Kidney epithelial cell (primary cell): ENCODE measurements around the gene IBTK. TPM values are rescaled to one million over a fixed set of nuclear protein-coding genes. Genes with fewer than 3 reads are reported as not detected.
"Not testable (repeated sequence)": the region's sequence is repeated elsewhere in the genome, so short reads cannot be mapped to it uniquely, and the experiment has no call there.

Source experiments
- DNase-seq: peaks from one replicate; pipeline ENCODE4 v3.0.0-alpha.2; 2010; ENCODE audit warnings: low read depth
- H3K27me3 ChIP-seq: 2 replicates; pipeline ENCODE4 v1.6.0; 2011; ENCODE audit warnings: low read length; ENCODE audit not compliant: control insufficient read depth, insufficient read depth
- H3K36me3 ChIP-seq: 2 replicates; pipeline ENCODE4 v1.5.1; 2011; ENCODE audit warnings: low read length; ENCODE audit not compliant: control insufficient read depth, insufficient read depth
- H3K4me3 ChIP-seq: 2 replicates; pipeline ENCODE4 v1.5.1; 2011; ENCODE audit warnings: low read depth, mild to moderate bottlenecking, control low read depth, low read length
- total RNA-seq: library from RNA; depleted of rRNA; stranded (reverse); fragments of >200 nt; gene quantifications from 2 replicates; pipeline ENCODE4 v1.2.3, GENCODE V29; 2015
- TF ChIP-seq, protein P1 (sequence below): IDR thresholded peaks from 2 replicates; pipeline ENCODE4 v1.5.1; 2011; ENCODE audit warnings: mild to moderate bottlenecking, moderate library complexity, low read length, control low read depth, inconsistent platforms; ENCODE audit not compliant: insufficient read depth, poor library complexity, severe bottlenecking

IBTK gene
- total RNA-seq, 1 donor from 2014 or later, result 42.6 TPM

DNA sequence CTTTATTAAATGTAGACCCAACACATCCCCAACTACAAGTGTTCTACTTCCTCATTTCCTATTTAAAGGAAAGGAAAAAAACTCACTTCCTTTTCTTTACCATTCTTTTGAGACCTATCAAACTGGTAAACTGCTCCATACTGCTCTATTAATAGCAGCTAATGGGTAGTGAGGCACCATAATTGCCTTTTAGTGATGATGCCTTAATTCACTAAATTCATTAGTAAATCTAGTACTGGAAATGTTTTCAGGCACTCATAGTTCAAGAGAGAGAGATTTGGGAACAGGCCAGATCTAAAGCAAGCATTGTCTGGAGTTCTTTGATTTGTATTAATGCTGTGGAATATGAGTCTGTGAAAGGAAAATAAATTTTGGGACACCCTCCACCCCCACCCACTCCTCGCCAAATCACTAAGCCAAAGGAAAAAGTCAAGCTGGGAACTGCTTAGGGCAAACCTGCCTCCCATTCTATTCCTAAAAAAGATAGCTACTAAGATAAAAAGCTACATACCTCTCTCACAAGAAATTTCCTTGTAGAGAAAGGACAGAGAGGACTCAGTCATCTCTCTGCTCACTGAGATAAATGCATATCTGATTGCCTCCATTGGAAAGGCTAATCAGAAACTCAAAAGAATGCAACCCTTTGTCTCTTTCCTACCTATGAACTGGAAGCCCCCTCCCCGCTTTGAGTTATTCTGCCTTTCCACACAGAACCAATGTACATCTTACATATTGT, 13.6 kb upstream of the IBTK start:
- DNase-seq, result no peak
- TF ChIP-seq, protein P1, sequence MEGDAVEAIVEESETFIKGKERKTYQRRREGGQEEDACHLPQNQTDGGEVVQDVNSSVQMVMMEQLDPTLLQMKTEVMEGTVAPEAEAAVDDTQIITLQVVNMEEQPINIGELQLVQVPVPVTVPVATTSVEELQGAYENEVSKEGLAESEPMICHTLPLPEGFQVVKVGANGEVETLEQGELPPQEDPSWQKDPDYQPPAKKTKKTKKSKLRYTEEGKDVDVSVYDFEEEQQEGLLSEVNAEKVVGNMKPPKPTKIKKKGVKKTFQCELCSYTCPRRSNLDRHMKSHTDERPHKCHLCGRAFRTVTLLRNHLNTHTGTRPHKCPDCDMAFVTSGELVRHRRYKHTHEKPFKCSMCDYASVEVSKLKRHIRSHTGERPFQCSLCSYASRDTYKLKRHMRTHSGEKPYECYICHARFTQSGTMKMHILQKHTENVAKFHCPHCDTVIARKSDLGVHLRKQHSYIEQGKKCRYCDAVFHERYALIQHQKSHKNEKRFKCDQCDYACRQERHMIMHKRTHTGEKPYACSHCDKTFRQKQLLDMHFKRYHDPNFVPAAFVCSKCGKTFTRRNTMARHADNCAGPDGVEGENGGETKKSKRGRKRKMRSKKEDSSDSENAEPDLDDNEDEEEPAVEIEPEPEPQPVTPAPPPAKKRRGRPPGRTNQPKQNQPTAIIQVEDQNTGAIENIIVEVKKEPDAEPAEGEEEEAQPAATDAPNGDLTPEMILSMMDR, result no peak
- Histone ChIP-seq H3K4me3 (no peak overlapping the region), H3K27me3 (no peaks in the 10 kb centered on the region), H3K36me3 (no peaks in the 10 kb centered on the region)

DNA sequence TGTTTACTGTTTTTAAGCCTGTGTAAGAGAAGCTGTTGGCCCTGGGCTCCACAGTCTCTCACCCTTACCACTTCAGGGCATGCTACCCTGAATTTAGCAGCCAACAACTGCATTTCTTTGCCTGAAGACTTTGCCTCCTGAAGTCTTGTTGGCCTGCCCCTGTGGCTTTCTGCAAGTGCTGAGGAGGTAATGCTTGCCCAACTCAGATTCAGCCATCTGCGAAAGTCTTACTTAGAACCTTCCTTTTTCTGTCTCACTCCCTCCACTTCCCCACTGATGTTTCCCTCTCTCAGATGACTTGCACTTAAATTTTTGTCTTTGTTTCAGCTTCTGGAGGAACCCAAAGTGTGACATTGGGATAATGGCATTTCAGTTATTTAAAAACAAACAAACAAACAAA, 11.8 kb upstream of the IBTK start:
- TF ChIP-seq, protein P1, result no peak
- no peaks in the 10 kb centered on the region for H3K27me3 ChIP-seq
- H3K4me3 ChIP-seq, result no peak overlapping the region
- no peak for DNase-seq
- no peaks in the 10 kb centered on the region for H3K36me3 ChIP-seq

DNA sequence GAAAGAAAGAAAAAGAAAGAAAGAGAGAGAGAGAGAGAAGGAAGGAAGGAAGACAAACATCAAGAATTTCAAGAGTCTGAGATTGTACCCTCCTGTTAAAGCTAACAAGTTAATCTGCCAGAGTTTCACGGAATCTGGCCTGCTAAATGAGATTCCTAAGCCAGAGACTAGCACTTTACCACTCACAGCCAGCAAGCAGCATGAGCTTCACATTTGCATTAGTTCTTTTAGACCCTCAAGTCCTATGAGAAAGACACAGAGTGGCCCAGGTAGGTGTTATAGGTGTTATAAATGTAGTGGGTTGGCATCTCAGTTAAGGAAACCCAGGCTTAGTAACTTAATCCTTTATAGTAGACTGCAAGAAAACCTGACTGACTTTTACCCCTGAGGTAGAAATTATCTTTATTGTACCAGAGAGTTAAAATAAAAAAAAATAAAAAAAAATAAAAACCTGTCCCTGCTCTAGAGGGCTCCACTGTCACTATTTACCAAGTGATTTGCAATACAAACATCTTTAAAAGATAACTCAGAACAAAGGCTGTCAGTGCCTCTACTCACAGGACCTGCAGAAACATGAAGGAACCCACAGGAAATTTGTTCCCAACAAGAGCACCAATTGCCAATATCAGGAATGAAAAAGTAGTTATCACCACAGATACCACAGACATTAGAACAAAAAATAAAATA, 9.7 kb upstream of the IBTK start:
- Histone ChIP-seq H3K4me3 (no peak overlapping the region), H3K27me3 (no peaks in the 10 kb centered on the region), H3K36me3 (no peaks in the 10 kb centered on the region)
- TF ChIP-seq, protein P1, result no peak
- no peak for DNase-seq

DNA sequence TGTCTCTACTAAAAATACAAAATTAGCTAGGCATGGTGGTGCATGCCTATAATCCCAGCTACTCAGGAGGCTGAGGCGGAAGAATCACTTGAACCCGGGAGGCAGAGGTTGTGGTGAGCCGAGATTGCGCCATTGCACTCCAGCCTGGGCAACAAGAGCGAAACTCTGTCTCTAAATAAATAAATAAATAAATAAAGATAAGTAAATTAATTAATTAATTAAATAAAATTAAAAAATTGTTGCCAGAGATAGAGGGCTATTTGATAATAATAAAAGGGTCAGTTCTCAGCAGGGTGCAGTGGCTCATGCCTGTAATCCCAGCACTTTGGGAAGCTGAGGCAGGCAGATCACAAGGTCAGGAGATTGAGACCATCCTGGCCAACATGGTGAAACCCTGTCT, 7.2 kb upstream of the IBTK start:
- not testable (repeated sequence) for H3K27me3 ChIP-seq, H3K4me3 ChIP-seq, DNase-seq, H3K36me3 ChIP-seq

DNA sequence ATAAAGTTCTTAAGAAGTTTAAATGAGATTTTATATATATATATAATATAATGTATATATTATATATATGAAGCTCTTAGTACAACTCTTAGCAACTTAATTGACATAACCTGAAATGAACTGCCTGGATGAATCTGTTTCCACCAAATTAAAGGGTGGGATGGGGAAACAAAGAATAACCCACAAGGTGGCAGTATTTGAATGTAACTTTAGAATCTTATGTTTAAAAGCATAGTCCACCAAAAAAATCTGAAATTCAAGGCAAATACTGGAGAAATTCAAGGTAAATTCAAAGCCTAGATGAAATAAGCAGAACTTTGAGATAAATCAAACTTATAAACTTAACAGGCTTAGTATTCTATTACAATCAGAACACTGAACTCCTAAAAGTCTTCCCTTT, 4.4 kb upstream of the IBTK start:
- TF ChIP-seq, protein P1, result peak; percentile 43
- DNase-seq, result no peak
- no peaks in the 10 kb centered on the region for H3K36me3 ChIP-seq
- no peaks in the 10 kb centered on the region for H3K27me3 ChIP-seq
- no peak overlapping the region for H3K4me3 ChIP-seq

DNA sequence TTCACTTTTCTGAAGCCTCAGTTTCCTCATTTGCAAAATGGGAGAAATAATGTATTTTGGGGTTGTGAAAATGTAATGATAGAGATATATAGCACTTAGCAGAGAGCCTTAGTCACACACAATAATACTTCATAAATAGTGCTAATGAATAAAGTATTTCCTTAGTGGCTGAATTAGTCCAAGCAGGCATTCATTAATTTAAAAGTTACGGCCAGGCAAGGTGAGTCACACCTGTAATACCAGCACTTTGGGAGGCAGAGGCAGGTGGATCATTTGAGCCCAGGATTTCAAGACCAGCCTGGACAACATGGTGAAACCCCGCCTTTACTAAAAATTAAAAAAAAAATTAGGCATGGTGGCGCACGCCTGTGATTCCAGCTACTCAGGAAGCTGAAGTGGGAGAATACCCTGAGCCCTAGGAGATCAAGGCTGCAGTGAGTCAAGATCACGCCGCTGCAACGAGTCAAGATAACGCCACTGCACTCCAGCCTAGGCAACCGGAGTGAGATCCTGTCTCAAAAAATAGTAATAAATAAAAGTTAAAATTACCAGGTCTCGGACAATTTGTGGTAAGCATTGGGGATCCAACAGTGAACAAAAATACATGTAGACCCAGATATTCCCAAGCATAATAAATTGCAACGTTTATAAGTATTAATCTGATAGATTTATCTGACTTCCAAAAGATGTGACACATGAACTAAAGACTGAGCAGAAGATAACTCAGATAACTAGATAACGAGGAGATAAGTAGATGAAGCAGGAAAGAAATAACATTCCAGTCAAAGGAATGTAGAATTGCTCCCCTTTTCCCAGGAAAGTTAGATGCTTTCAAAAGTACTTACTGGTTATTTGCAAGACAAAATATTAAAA, 2.1 kb upstream of the IBTK start:
- no peaks in the 10 kb centered on the region for H3K36me3 ChIP-seq

More for the DNA sequence above, 2.1 kb upstream of the IBTK start:
- Histone ChIP-seq H3K27me3 (no peaks in the 10 kb centered on the region), H3K4me3 (no peak overlapping the region)
- DNase-seq, result no peak
- TF ChIP-seq, protein P1, result no peak
